ENCODE results near the gene ZNF697. TPM values are rescaled to one million over a fixed set of nuclear protein-coding genes. Genes with fewer than 3 reads are reported as not detected.
"Not testable (repeated sequence)": the region's sequence is repeated elsewhere in the genome, so short reads cannot be mapped to it uniquely, and the experiment has no call there.

ZNF697 gene
- polyA plus RNA-seq (2013, experiment 1 of 2) = 16.3 TPM
- polyA plus RNA-seq (2013, experiment 2 of 2) = 16.9 TPM

- Histone ChIP-seq H3K27ac (ENCODE audit: low read depth, low read length, severe bottlenecking) (peak within 1 kb of the TSS; percentile 93), H3K36me3 (ENCODE audit: control insufficient read depth, insufficient read depth, low read length) (peaks cover 18% of the 10 kb centered on the region), H3K4me1 (ENCODE audit: control insufficient read depth, insufficient read depth, low read length, poor library complexity, severe bottlenecking) (peaks cover 24% of the 10 kb centered on the region), H3K4me3 (ENCODE audit: extremely low read depth, insufficient read depth, low read length, poor library complexity, severe bottlenecking) (peak within 1 kb of the TSS; percentile 89), H3K9me3 (ENCODE audit: control insufficient read depth, low read length) (no peaks in the 10 kb centered on the region)
- 0% methylated on average over 52 to 66 of the region's 81 CpGs for WGBS, 2 experiments (ENCODE audit: insufficient coverage in 2 of 2)
These were observed at the start of gene ZNF697 for GRCh38 chr1:119647734-119648619. TSS of gene ZNF697 (minus strand) at chr1:119648266. CDS start at chr1:119626100, 22,166 bp downstream.

DNA sequence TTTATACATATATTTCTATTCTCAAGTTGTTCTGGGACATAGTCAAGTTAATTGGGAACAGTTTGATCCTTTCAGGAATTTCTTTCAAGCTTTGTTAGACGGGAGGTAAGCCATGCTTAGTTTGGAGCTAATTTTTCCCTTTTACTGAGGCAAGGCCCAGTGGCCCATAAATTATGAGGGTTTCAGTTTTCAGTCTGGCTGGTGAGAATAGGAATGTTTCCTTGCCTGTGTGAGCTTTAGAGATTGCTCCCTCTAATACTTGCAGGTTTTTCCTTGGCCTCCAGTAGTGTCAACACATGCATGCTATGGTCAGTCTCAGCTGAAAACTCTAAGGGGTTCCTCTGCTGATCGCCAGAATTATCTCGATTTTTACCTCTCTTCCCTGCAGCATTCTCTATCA is 49.5 kb upstream of the ZNF697 start:
- no peaks in the 10 kb centered on the region for H3K4me1 ChIP-seq (ENCODE audit: control insufficient read depth, insufficient read depth, low read length, poor library complexity, severe bottlenecking)
- peaks cover 14% of the 10 kb centered on the region for H3K9me3 ChIP-seq (ENCODE audit: control insufficient read depth, low read length)
- H3K36me3 ChIP-seq (ENCODE audit: control insufficient read depth, insufficient read depth, low read length) = no peaks in the 10 kb centered on the region
- H3K4me3 ChIP-seq (ENCODE audit: extremely low read depth, insufficient read depth, low read length, poor library complexity, severe bottlenecking) = no peak overlapping the region
- 89 to 90% methylated on average over 3 of the region's 3 CpGs for WGBS, 2 experiments (ENCODE audit: insufficient coverage in 2 of 2)
- H3K27ac ChIP-seq (ENCODE audit: low read depth, low read length, severe bottlenecking) = no peak overlapping the region

- 92 to 96% methylated on average over 4 of the region's 4 CpGs for WGBS, 2 experiments (ENCODE audit: insufficient coverage in 2 of 2)
- not testable (repeated sequence) for H3K27ac ChIP-seq (ENCODE audit: low read depth, low read length, severe bottlenecking); H3K9me3 ChIP-seq (ENCODE audit: control insufficient read depth, low read length); H3K36me3 ChIP-seq (ENCODE audit: control insufficient read depth, insufficient read depth, low read length); H3K4me1 ChIP-seq (ENCODE audit: control insufficient read depth, insufficient read depth, low read length, poor library complexity, severe bottlenecking); H3K4me3 ChIP-seq (ENCODE audit: extremely low read depth, insufficient read depth, low read length, poor library complexity, severe bottlenecking)
These were observed 48.8 kb upstream of the ZNF697 start for GRCh38 chr1:119696863-119697262.

GRCh38 chr1:119689511-119689910 is 41.4 kb upstream of the ZNF697 start:
- H3K27ac ChIP-seq (ENCODE audit: low read depth, low read length, severe bottlenecking) = no peak overlapping the region
- no peaks in the 10 kb centered on the region for H3K36me3 ChIP-seq (ENCODE audit: control insufficient read depth, insufficient read depth, low read length)
- H3K4me1 ChIP-seq (ENCODE audit: control insufficient read depth, insufficient read depth, low read length, poor library complexity, severe bottlenecking) = no peaks in the 10 kb centered on the region
- no peaks in the 10 kb centered on the region for H3K9me3 ChIP-seq (ENCODE audit: control insufficient read depth, low read length)
- no peak overlapping the region for H3K4me3 ChIP-seq (ENCODE audit: extremely low read depth, insufficient read depth, low read length, poor library complexity, severe bottlenecking)

DNA sequence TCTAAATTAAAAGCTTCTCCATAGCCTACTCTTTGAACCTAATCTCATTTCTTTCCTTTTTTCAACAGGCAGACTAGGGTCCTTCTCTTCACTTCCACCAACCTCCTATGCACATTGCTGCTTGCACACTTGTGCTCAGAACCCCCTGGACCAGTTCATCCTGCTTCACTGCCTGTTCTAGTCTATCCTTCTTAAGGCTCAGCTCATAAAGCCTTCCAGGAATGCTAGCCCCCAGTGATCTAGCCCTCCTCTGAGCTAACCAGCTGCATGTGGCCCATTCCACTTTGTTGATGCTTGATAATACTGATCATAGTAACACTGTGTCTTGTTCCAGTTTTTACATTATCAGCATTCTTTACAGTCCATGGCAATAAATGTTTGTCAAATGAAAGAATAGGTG is 40.7 kb upstream of the ZNF697 start:
- Histone ChIP-seq H3K9me3 (ENCODE audit: control insufficient read depth, low read length) (no peaks in the 10 kb centered on the region), H3K4me1 (ENCODE audit: control insufficient read depth, insufficient read depth, low read length, poor library complexity, severe bottlenecking) (no peaks in the 10 kb centered on the region), H3K36me3 (ENCODE audit: control insufficient read depth, insufficient read depth, low read length) (no peaks in the 10 kb centered on the region), H3K4me3 (ENCODE audit: extremely low read depth, insufficient read depth, low read length, poor library complexity, severe bottlenecking) (no peak overlapping the region), H3K27ac (ENCODE audit: low read depth, low read length, severe bottlenecking) (no peak overlapping the region)

DNA sequence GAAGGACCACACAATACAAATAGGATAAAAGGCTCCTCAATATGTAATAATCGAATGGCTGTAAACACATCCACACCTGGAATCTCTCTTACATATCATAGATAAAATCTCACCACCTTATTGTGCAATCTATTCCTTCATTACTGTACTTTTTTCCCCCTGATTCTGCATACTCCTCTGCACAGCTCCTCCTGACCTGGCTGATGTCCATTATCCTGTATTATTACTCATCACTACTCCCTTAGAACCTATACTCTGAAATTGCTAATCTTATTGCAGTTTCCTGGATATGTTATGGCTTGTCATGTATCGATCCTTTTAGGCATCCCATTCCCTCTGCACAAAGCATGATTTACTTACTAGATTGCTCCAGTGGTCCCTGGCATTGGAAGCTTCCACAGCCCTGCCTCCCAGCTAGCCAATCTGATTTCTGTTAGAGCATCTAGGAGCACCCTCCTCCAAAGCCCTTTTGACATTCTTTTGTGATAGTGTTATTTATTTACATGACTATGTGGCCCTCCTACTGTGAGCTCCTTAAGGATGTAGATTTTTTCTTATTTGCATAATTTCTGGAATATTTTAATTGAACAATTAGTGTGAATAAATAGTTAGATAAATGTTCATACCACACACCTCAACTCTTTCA is 39.5 kb upstream of the ZNF697 start:
- no peaks in the 10 kb centered on the region for H3K4me1 ChIP-seq (ENCODE audit: control insufficient read depth, insufficient read depth, low read length, poor library complexity, severe bottlenecking)
- H3K36me3 ChIP-seq (ENCODE audit: control insufficient read depth, insufficient read depth, low read length) = no peaks in the 10 kb centered on the region
- no peaks in the 10 kb centered on the region for H3K9me3 ChIP-seq (ENCODE audit: control insufficient read depth, low read length)
- H3K27ac ChIP-seq (ENCODE audit: low read depth, low read length, severe bottlenecking) = no peak overlapping the region
- WGBS, 2 experiments (ENCODE audit: insufficient coverage in 2 of 2) = 74 to 76% methylated on average over 2 of the region's 2 CpGs
- no peak overlapping the region for H3K4me3 ChIP-seq (ENCODE audit: extremely low read depth, insufficient read depth, low read length, poor library complexity, severe bottlenecking)

GRCh38 chr1:119686661-119687060 is 38.6 kb upstream of the ZNF697 start:
- H3K9me3 ChIP-seq (ENCODE audit: control insufficient read depth, low read length) = no peaks in the 10 kb centered on the region
- H3K4me3 ChIP-seq (ENCODE audit: extremely low read depth, insufficient read depth, low read length, poor library complexity, severe bottlenecking) = no peak overlapping the region
- H3K4me1 ChIP-seq (ENCODE audit: control insufficient read depth, insufficient read depth, low read length, poor library complexity, severe bottlenecking) = no peaks in the 10 kb centered on the region
- WGBS, 2 experiments (ENCODE audit: insufficient coverage in 2 of 2) = 93 to 100% methylated on average over 2 to 3 of the region's 3 CpGs
- no peak overlapping the region for H3K27ac ChIP-seq (ENCODE audit: low read depth, low read length, severe bottlenecking)
- no peaks in the 10 kb centered on the region for H3K36me3 ChIP-seq (ENCODE audit: control insufficient read depth, insufficient read depth, low read length)

GRCh38 chr1:119683893-119684292 is 35.8 kb upstream of the ZNF697 start:
- WGBS, 2 experiments (ENCODE audit: insufficient coverage in 2 of 2) = no CpG with 5 or more reads among the region's 1 CpG

GRCh38 chr1:119682141-119682540 is 34.1 kb upstream of the ZNF697 start:
- H3K9me3 ChIP-seq (ENCODE audit: control insufficient read depth, low read length) = no peaks in the 10 kb centered on the region
- H3K4me3 ChIP-seq (ENCODE audit: extremely low read depth, insufficient read depth, low read length, poor library complexity, severe bottlenecking) = no peak overlapping the region
- H3K27ac ChIP-seq (ENCODE audit: low read depth, low read length, severe bottlenecking) = no peak overlapping the region

More at GRCh38 chr1:119683893-119684292, 35.8 kb upstream of the ZNF697 start:
- H3K36me3 ChIP-seq (ENCODE audit: control insufficient read depth, insufficient read depth, low read length) = no peaks in the 10 kb centered on the region
- H3K4me3 ChIP-seq (ENCODE audit: extremely low read depth, insufficient read depth, low read length, poor library complexity, severe bottlenecking) = no peak overlapping the region
- no peaks in the 10 kb centered on the region for H3K9me3 ChIP-seq (ENCODE audit: control insufficient read depth, low read length)
- H3K27ac ChIP-seq (ENCODE audit: low read depth, low read length, severe bottlenecking) = no peak overlapping the region
- no peaks in the 10 kb centered on the region for H3K4me1 ChIP-seq (ENCODE audit: control insufficient read depth, insufficient read depth, low read length, poor library complexity, severe bottlenecking)

DNA sequence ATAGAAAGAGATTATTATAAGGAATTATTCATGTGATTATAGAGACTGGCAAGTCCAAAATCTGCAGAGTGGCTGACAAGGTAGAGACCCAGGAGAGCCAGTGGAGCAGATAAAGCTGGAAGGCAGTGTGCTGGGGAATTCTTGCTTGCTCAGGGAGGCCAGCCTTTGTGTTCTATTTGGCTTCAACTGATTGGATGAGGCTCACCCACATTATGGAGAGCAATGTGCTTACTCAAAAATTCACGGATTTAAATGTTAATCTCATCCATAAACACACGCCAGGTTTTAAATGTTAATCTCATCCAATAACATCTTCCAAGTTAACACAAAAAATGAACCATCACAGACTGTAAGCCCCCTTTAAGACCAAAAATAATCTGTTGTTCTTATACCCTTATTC is 33.5 kb upstream of the ZNF697 start:
- no peaks in the 10 kb centered on the region for H3K9me3 ChIP-seq (ENCODE audit: control insufficient read depth, low read length)
- no peaks in the 10 kb centered on the region for H3K36me3 ChIP-seq (ENCODE audit: control insufficient read depth, insufficient read depth, low read length)
- no peak overlapping the region for H3K27ac ChIP-seq (ENCODE audit: low read depth, low read length, severe bottlenecking)
- 75 to 100% methylated on average over 2 of the region's 2 CpGs for WGBS, 2 experiments (ENCODE audit: insufficient coverage in 2 of 2)
- H3K4me3 ChIP-seq (ENCODE audit: extremely low read depth, insufficient read depth, low read length, poor library complexity, severe bottlenecking) = no peak overlapping the region
- H3K4me1 ChIP-seq (ENCODE audit: control insufficient read depth, insufficient read depth, low read length, poor library complexity, severe bottlenecking) = no peaks in the 10 kb centered on the region

More at GRCh38 chr1:119682141-119682540, 34.1 kb upstream of the ZNF697 start:
- Histone ChIP-seq H3K36me3 (ENCODE audit: control insufficient read depth, insufficient read depth, low read length) (no peaks in the 10 kb centered on the region), H3K4me1 (ENCODE audit: control insufficient read depth, insufficient read depth, low read length, poor library complexity, severe bottlenecking) (no peaks in the 10 kb centered on the region)

DNA sequence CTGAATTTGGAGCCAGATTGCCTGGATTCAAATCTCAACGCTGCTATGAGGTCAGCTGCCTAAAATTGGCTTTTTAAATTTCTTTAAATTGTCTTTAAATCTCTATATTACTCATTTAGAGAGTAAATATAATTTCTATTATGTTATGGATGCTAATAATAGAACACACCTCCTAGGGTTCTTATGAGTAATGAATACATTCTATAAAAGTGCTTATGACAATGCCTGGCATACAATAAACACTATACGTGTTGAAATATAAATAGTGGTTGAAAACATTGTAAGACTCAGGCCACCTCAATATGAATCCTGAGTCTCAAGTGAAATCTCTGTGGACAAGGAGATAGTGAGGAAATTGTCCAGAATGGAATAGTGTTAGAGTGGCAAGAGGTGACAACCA is 32.7 kb upstream of the ZNF697 start:
- 100% methylated on average over 1 of the region's 2 CpGs; no CpG with 5 or more reads in 1 of the 2 experiments for WGBS, 2 experiments (ENCODE audit: insufficient coverage in 2 of 2)
- H3K4me3 ChIP-seq (ENCODE audit: extremely low read depth, insufficient read depth, low read length, poor library complexity, severe bottlenecking) = no peak overlapping the region

More for the DNA sequence above, 32.7 kb upstream of the ZNF697 start:
- no peak overlapping the region for H3K27ac ChIP-seq (ENCODE audit: low read depth, low read length, severe bottlenecking)
- H3K36me3 ChIP-seq (ENCODE audit: control insufficient read depth, insufficient read depth, low read length) = no peaks in the 10 kb centered on the region
- no peaks in the 10 kb centered on the region for H3K9me3 ChIP-seq (ENCODE audit: control insufficient read depth, low read length)
- peaks cover 4% of the 10 kb centered on the region for H3K4me1 ChIP-seq (ENCODE audit: control insufficient read depth, insufficient read depth, low read length, poor library complexity, severe bottlenecking)
